Activated T-cell treated with anti-CD3 and anti-CD28 coated beads for 4 hours (primary cell): ENCODE measurements around the gene CAPN5.
"Not testable (repeated sequence)": the region's sequence is repeated elsewhere in the genome, so short reads cannot be mapped to it uniquely, and the experiment has no call there.

Source experiments
- DNase-seq: peaks from one replicate; pipeline ENCODE4 v3.0.0-alpha.2; 2020

CAPN5 gene

DNA sequence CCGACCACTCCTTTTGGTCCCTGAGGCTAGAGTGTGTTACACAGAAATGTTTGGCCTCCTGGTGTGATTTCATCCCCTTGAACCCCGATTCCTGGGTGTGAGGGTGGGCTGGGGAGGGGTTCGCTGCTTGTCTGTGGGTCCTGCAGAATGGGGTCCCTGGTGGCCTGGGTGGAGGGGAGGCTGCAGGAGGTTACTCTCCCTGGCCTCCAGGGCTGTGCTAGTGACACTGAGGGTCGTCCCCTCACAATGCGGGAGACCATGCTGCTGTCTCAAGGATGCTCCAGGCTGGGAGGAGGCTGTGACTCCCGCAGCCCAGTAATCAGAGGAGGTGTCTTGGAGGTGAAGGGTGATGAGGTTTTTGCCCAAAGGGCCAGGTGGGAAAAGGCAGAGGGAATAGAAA, 18.9 kb downstream of the CAPN5 start:
- no peak for DNase-seq

DNA sequence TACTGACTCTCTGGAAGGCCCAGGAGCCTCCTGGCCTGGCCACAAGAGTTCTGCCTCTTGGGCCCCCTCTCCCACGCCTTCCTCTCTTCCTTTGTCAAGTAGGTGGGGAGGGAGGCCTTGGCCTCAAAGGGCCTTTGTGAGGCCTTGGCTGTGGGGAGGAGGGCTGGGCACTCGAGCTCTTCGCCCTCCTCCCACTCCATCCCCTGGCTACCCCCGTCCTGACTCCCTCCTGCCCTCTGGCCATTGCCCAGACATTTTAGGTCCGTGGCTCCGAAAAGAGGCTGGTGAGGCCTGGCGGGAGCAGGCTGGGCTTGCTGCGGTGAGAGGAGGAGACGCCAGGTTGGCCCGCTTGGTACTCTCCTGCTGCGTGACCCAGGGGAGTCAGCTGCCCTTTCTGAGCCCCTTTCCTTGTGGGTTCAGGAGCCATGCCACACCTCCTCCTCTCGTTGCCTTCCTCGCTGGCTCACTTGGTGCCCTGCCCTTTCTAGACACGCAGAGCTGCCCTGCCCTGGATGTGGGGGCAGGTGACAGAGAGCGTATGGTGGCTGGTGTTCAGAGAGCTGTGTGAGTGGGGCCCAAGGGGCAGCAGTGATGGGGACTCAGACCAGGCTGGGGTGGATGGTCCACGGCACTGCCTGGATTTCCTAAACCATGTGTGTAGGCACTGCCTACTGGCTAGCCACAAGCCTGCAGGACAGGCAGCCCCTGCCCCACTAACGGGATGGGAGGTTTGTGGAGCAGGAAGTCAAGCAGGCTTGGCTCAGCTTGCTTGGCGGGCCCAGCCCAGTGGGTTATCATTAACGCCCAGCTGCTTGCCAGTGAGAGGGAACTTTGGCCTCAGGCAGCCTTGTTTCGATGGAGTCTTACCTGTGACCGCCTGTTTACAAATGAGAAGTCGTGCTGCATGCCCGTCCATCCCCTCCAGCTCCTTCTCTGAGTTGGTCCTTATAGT, 20.0 kb downstream of the CAPN5 start:
- DNase-seq = no peak

DNA sequence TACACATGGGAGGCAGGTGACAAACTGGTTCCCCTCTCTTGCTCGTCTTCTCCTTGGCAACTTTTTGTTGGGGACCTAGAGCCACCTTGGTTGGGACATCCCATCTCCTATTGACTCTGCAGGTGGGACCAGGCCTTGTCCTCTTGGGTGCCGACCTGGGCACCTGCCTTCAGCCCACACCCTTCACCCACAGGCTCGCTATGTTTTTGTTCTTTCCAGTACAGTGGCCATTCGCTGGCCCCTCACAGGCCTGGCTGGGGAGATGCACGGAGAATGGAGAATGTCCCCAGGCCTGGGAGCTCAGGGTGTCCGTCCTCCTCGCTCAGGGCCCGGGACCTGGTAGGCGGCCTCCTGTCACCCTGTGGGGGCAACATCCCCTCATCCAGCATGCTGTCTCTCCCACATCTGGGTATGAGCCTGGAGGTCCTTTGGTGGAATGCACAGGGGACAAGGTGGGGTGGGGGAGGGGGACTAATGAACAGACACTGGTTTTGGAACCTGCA, 21.0 kb downstream of the CAPN5 start:
- DNase-seq = no peak

DNA sequence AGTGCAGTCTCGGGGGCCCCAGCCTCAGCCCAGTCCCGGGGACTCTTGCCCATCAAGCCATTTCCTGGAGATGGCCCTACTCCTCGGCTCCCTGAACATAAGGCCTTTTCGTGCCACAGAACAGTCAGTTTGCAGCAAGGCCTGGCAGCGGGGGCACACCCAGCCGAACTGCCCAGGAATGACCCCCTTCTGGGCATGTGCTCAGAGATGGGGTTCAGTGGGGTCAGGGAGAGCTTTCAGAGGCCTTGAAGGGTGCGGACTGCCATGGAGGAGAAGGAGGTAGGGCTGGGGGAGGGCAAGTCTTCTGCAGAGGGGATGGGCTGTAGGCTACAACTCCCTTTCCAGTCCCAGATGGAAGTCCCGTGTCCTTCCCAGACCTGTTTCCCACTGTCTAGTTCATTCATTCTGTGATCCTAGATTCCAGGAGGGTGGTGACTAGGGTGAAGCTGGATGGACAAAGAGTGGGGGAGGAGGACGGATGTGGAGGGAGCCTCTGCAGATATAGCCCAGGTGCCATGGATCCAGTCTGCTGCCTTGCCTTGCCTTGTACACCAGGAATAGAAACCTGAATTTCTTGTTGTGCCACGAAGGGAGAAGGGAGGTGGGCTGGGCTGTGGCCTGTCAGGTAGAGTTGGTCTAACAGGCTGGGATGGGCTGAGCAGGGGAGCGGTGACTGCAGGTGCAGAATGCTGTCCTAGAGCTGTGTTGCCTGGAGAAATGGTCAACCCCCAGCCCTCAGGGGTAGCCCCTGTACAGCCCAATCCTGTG, 21.6 kb downstream of the CAPN5 start:
- no peak for DNase-seq

DNA sequence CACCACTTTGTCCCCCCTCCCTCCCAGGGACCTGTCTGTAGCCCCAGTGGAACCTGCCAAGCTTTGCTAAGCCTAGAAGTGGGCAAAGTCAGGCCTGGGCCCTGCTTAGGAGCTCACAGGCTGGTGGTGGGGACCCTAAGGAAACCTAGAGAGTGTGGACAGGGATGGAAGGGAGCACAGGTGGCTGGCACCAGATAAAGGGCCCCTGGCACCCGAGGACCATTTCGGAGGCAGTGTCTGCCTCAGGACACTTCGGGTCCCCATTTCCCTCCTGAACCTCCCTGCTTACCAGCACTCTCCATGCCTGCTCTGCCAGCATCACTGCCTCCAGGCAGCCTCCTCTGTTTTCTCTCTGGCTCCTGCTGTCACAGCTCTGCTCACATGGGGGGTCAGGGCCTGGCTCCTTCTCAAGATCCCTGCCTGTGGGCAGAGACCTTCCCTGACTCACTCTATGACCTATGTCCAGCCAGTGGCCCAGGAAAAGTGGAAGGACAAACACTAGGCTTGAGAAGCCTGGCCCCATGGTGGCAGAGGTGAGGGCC, 22.3 kb downstream of the CAPN5 start:
- no peak for DNase-seq

DNA sequence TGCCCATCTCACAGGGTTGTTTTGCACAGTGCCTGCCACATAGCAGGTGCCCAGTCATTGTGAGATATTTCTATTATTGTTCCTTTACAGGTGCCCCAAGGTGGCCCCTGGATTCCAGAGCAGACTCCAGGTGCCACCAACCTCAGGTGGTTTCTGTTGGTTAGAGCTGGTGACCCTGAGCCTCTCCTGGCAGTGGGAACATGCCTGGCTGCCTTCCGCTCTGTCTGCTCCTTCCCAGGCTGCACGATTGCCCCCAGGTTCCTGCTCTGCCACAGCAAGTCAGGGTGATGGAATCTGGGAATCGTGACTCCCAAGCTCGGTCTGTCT, 23.2 kb downstream of the CAPN5 start:
- DNase-seq = no peak

DNA sequence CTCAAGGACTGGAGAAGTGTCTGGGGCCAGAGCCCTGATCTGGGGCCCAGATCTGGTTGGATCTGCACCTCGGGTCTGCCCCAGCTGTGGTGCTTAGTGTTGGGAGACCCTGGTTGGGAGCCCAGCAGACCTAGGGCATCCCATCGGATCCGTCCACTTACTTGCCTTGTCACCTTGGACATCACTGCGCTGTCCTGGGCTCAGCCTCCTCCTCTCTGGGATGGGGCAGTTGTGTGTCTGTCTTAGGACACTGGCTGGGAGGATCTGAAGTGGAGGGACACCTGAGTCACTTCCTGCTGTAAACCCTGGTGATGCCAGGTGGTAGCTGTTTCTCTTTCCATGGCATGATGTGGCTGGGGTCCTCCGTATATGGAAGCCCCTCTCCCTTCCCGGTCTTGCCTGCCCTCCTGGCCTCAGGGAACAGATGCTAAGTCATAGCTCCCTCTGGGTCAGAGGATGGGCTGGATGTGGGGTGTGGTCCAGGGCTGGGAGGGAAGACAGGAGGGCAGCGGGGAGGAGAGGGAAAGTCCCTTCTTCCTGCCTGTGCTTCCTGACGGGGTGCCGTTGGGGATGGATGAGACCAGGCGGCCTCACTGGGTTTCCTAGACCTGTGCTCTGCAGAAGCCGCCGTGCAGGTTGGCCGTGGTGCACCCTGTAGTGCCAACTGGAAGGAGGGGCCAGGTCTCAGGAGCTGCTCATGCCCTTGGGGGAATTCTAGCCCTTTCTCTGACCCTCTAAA, 23.8 kb downstream of the CAPN5 start:
- DNase-seq = no peak

DNA sequence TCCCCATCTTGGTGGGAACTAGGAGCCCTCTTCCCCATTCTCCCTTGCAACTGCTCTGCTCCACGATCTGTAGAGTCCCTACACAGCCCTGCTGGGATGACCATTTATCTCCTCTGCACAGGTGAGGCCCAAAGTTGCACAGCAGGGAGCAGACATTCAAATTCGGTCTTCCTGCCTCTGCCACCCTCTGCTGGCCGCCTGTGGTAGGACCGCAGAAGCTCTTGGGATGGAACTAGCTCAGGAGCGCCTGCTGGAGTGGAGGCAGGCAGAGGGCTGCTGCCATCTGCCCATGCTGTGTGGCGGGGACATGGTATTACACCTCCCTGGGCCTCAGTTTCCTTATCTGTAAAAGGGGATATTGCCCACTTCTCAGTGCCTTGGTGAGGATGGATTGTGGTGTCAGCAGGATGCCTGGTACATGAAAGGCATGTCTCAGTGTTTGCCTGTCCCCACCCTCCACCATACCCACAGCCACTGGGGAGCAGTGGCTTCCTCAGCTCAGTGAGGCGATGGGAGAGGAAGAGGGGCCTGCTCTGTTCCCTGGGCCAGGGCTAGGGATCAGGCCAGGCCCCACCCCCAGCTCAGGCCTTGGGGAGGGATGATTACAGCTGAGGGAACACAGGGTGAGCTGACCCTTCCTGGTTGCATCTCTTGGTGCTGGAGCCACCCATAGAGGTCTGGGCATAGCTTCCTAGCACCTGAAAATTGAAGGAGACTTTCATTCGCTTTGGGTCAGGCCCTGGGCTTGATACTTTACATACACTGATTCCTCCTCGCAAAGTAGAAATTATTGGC, 24.6 kb downstream of the CAPN5 start:
- peak; percentile 66 for DNase-seq

DNA sequence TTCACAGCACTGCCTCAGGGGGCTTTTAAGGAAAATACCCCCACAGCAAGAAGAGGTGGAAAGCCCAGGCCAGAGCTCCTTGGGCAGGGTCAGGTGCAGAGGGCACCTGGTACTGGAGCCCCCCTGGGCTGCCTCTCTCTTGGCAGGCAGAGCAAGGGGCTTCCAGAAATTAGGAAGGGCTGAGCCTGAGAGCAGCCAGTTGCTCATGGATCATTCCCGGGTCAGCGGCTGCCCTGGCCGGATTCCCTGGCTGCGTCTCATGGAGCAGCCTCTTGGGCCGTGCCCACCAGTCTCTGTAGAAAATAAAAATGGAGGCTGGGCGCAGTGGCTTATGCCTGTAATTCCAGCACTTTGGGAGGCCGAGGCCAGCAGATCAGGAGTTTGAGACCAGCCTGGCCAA, 25.6 kb downstream of the CAPN5 start:
- DNase-seq = no peak

DNA sequence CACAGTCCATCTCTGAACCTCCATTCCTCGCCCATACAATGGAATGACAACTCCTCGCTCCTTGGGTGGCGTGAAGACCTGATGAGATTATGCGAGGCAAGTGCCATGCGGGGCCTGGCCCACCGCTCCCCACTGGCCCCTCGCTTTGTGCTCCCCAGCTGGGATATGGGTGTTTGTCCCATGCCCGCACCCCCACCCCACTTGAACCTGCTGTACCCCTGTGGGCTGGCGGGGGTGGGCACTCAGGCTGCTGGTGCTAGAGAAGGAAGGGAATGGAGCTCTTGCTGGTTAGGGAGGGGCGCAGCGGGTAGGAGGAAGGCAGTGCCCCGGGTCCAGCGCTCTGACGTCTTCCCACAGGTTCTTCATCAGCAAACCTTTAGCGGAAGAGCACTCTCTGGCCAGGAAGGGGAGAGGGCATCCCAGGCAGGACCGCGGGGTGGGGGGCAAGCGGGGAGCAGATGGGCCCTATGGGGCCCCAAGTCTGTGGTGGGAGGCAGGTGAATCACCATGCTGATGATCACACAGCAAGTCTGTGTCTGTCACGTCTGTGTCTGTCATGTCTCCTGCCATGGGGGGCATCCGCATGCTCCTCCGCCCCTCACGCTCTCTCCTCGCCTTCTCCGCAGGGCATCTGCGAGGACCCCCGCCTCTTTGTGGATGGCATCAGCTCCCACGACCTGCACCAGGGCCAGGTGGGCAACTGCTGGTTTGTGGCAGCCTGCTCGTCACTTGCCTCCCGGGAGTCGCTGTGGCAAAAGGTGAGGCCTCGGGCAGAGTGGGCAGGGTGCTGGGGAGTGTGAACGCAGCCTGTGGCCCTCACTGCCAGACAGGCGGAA, 26.5 kb downstream of the CAPN5 start:
- DNase-seq = no peak

DNA sequence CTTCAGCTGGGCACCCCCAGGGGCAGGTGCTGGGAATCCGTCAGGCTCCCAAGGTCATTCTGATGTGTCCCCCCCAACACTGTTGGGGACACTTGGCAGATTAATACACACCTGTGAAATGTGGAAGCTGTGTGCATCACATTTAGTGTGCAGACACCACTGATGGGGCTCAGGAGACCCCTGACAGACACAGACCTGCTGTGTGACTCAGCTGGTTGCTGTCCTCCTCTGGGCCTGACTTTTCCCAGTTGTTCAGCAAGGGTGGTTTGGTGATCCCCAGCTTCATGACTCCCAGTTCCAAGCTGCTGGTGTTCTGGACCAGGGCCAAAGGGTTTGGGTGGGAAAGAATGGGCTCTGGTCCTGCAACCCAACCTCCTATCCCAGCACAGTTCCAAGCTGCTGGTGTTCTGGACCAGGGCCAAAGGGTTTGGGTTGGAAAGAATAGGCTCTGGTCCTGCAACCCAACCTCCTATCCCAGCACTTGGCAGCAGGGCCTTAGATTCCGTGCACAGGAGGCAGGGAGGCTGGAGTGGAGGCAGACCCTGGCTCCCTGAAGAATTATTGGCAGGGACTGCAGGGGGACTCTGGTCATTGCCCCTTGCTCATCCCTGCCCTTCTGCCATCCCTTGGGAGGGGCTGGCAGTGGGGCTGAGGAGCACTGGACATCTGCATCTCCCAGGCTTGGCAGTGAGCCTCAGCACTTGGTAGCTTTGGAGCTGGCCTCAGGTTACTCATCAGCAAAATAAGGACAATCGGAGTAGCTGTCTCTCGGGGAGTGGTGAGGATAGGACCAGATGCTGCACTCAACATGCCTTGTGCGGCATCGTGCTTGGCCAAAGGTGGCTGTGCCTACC, 27.4 kb downstream of the CAPN5 start:
- no peak for DNase-seq

DNA sequence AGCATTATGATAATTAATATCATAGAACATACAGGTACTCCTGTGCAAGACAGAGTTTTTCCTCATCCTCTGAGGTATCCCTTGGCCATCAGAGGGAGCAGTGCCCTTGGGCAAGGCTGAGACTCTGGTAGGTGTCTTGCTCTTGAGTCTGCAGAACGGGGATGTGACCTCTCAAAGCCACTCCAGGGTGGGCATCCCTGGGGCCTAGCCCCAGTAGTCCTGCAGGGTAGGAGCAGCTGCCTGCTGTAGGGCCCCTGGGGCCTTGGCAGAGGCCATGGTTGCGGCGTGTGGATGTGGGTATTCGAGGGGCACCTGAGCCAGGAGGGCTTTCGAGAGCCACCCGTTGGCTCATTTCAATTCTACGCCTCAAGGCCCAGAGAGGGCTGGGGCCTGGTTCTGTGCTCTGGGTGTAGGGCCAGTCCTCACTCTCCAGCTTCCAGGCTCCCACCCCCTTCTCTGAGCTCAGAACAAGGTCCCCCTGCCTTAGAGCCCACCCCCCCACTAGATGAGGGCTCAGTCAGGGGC, 28.1 kb downstream of the CAPN5 start:
- DNase-seq = no peak

DNA sequence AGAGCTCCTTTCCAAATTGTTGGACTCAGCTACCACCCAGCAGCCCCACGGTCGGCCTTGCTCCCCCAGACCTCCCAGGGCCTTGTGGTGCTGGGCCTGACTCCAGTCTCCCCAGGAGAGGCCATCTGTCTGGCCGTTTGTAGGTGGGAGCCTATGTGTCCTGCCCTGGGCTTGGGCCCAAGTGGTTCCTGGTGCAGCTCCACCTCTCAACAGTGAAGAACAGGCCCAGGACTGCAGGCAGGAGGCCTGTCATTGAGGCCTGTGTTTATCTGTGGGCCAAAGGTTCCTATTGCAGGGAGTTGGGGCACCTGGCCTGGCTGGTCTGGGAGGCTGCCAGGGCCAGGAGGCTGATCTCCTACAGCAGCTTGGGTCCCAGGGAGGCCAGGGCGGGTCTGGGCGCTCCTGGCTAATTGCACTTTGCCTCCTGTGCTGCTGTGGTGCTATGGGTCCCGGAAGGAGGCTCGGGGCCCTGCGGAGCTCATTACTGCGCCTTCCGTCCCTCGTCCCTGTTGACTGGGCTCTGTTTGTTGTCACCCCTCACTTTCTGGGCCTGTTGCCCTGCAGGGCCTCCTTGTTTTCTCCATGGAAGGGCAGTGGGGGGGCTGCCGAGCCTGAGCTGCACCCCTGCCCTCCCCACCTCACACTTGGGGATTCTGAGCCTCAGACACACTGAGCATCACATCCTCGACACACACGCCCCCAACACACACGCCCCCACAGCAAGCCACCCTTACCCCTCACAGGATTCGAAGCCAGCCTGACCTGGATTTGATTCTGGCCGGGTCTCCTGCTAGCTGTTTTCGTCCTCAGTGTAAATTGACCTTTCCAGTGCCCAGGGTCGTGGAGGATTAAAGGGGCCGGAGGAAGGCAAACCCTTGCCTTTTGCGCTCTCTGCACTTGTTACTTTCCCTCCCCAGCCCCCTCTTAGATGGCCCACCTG, 29.1 kb downstream of the CAPN5 start:
- DNase-seq = no peak

DNA sequence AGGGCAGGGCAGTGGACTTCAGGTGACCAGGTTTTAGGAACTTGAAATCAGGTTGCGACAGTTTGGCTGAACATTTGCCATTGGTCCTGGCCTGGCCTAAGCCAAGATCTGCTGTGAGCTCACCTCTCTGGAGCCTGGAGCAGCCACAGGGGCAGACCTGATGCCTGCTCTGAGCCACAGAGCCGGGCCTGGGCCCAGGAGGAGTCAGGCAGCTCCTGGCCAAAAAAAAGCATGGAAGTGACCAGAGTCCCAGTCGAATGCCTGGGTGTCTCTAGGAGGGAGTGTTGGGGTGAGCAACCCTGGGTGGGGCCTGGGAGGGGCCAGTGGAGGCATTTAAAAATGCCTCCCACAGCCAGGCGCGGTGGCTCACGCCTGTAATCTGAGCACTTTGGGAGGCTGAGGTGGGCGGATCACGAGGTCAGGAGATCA, 29.8 kb downstream of the CAPN5 start:
- DNase-seq = no peak

DNA sequence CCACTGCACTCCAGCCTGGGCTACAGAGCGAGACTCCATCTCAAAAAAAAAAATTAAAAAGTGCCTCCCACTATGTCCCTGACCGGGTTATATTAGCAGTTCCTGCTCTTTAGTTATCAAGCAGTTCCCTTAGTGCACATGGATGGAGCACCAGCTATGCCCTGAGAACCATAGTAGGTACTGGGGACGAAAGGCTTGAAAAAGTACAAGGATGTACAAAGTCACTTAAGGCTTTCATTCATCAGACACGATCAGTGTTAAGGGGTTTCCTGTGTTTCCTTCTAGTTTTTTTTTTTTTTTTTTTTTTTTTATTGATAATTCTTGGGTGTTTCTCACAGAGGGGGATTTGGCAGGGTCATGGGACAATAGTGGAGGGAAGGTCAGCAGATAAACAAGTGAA, 30.4 kb downstream of the CAPN5 start:
- not testable (repeated sequence) for DNase-seq

DNA sequence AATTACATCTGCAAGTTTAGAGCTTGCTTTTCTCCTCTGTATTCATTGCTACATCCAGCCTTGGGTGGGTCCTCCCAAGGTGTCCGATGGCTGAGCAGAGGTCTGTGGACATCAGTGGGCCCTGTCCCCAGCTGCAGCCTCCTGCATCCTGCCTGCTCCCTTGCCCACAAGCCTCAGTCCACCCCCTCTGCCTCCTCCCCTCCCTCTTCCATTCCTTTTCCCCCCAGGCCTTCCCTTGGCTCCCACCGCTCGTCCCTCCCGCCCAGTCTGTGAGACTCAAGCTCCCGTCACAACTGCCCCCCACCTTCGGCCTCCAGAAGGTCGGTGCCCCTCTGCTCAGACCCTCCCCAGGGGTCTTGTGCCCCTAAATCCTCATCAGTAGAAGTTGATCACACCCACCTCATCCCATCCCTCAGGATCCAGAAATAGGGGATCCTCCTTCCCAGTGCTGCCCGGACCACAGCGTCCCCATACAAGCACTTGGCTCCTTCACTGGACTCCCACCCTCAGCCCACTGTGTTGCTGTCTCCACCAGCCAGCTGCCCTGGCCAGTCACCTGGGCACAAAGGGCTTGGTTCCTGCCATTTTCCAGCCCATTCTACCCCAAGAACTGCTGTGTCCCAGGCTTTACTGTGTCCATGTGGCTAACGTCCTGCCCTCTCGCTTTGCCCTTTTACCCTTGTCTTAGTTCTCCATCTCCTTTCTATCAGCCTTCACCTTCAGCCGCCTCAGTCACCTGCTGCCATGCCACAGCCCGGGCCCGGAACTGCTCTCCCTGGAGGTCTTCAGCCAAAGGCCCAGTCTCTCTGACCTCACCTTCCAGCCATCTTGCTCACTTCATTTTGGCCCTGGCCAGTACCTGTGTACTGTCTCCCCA, 33.6 kb downstream of the CAPN5 start:
- no peak for DNase-seq

DNA sequence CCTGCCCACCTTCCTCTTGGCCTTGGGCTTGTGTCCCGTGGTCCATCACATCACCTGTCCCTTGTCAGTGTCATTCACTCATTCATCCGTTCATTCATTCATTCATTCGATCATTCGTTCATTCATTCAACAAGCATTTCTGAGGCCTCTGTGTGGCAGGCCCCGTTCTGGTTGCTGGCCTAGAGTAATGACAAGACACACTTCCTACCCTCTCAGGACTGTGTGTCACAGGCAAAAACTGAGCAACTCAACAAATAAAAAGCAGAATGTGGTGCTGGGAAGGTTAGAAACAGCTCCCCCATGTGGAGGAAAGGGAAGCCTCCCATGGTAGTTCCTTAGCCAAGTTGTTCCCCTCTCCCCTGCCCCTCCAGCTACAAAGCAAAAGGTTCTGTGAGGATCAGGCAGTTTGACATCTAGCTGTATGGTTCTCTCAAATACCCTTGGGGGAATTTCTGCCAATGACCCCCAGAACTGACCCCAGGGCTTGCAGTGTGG, 34.3 kb downstream of the CAPN5 start:
- no peak for DNase-seq
